Measurements from ENCODE around the gene DEPP1.

DEPP1 gene

GRCh38 chr10:44993922-44994751, 15.5 kb upstream of the DEPP1 start:
- no peak for DNase-seq (ENCODE audit: low read depth in 3 of 3)

GRCh38 chr10:44993226-44993921, 14.8 kb upstream of the DEPP1 start:
- no peak for DNase-seq (ENCODE audit: low read depth in 3 of 3)

- DNase-seq (ENCODE audit: low read depth in 3 of 3): no peak
Measured at GRCh38 chr10:44992732-44993225, 14.2 kb upstream of the DEPP1 start.

- no peak for DNase-seq (ENCODE audit: low read depth in 3 of 3)
Measured at GRCh38 chr10:44992070-44992731, 13.6 kb upstream of the DEPP1 start.

- DNase-seq (ENCODE audit: low read depth in 3 of 3): no peak
Measured at GRCh38 chr10:44991571-44991970, 13.0 kb upstream of the DEPP1 start.

GRCh38 chr10:44990965-44991364, 12.4 kb upstream of the DEPP1 start:
- DNase-seq (ENCODE audit: low read depth in 3 of 3): no peak

- no peak for DNase-seq (ENCODE audit: low read depth in 3 of 3)
Measured at GRCh38 chr10:44990302-44990655, 11.7 kb upstream of the DEPP1 start.

- no peak for DNase-seq (ENCODE audit: low read depth in 3 of 3)
Measured at GRCh38 chr10:44989597-44990301, 11.1 kb upstream of the DEPP1 start.

- DNase-seq (ENCODE audit: low read depth in 3 of 3): no peak
Measured at GRCh38 chr10:44988957-44989585, 10.5 kb upstream of the DEPP1 start.

GRCh38 chr10:44986670-44987069, 8.1 kb upstream of the DEPP1 start:
- no peak for DNase-seq (ENCODE audit: low read depth in 3 of 3)

- DNase-seq (ENCODE audit: low read depth in 3 of 3): no peak
Measured at GRCh38 chr10:44986179-44986578, 7.6 kb upstream of the DEPP1 start.

GRCh38 chr10:44985175-44985681, 6.6 kb upstream of the DEPP1 start:
- no peak for DNase-seq (ENCODE audit: low read depth in 3 of 3)

- no peak for DNase-seq (ENCODE audit: low read depth in 3 of 3)
Measured at GRCh38 chr10:44984671-44985101, 6.1 kb upstream of the DEPP1 start.

GRCh38 chr10:44983895-44984278, 5.3 kb upstream of the DEPP1 start:
- DNase-seq (ENCODE audit: low read depth in 3 of 3): no peak

GRCh38 chr10:44983066-44983894, 4.7 kb upstream of the DEPP1 start:
- no peak for DNase-seq (ENCODE audit: low read depth in 3 of 3)

- DNase-seq (ENCODE audit: low read depth in 3 of 3): no peak
Measured at GRCh38 chr10:44982496-44982895, 3.9 kb upstream of the DEPP1 start.

GRCh38 chr10:44982114-44982460, 3.5 kb upstream of the DEPP1 start:
- no peak for DNase-seq (ENCODE audit: low read depth in 3 of 3)

GRCh38 chr10:44981172-44982113, 2.8 kb upstream of the DEPP1 start:
- no peak for DNase-seq (ENCODE audit: low read depth in 3 of 3)
